ENCODE data around the gene SLC22A7. TPM values are rescaled to one million over a fixed set of nuclear protein-coding genes. Genes with fewer than 3 reads are reported as not detected.

Gene SLC22A7
- total and polyA plus RNA-seq, 4 donors, result 143 to 495 (median 228) TPM

- 84% methylated on average over 4 of the region's 4 CpGs for WGBS
- Histone ChIP-seq H3K27me3 (ENCODE audit: control insufficient read depth in 4 of 4, insufficient read depth in 4 of 4, low read length in 3 of 4) (no peaks in the 10 kb centered on the region), H3K4me1 (ENCODE audit: control insufficient read depth in 4 of 4, insufficient read depth in 4 of 4, low read length in 3 of 4) (peaks cover 0 to 2% (median 0%) of the 10 kb centered on the region in 4 donors)
Observed at GRCh38 chr6:43331891-43332290, 33.8 kb downstream of the SLC22A7 start.

GRCh38 chr6:43334466-43335095, 36.5 kb downstream of the SLC22A7 start:
- no peak overlapping the region for H3K27ac ChIP-seq (ENCODE audit: low read depth in 1 of 2, low read length in 2 of 2)
- H3K9me3 ChIP-seq (ENCODE audit: control insufficient read depth in 4 of 4, low read length in 3 of 4), result no peaks in the 10 kb centered on the region
- H3K27me3 ChIP-seq (ENCODE audit: control insufficient read depth in 4 of 4, insufficient read depth in 4 of 4, low read length in 3 of 4), result no peaks in the 10 kb centered on the region
- TF ChIP-seq CTCF (IDR thresholded peaks at IDR 0.05; ENCODE audit: low read depth, low read length, missing input control) (peak; percentile 44), MAX (IDR thresholded peaks at IDR 0.05) (no peak), RAD21 (IDR thresholded peaks at IDR 0.05) (peak; percentile 71 to 77), HNF4G (IDR thresholded peaks at IDR 0.05) (no peak)
- 50% methylated on average over 2 of the region's 2 CpGs for WGBS
- no peak overlapping the region for H3K4me3 ChIP-seq (ENCODE audit: low read depth in 1 of 3, low read length in 3 of 3)
- H3K9ac ChIP-seq (ENCODE audit: low read depth in 1 of 2, low read length in 2 of 2), result no peak overlapping the region
- H3K36me3 ChIP-seq (ENCODE audit: control insufficient read depth in 4 of 4, insufficient read depth in 3 of 4, low read depth in 1 of 4, low read length in 3 of 4), result peaks cover 2 to 18% (median 9%) of the 10 kb centered on the region in 4 donors
- H3K4me1 ChIP-seq (ENCODE audit: control insufficient read depth in 4 of 4, insufficient read depth in 4 of 4, low read length in 3 of 4), result peaks cover 0 to 2% (median 0%) of the 10 kb centered on the region in 4 donors
- DNase-seq (ENCODE audit: low spot score), result no peak

More at GRCh38 chr6:43331891-43332290, 33.8 kb downstream of the SLC22A7 start:
- no peak overlapping the region for H3K27ac ChIP-seq (ENCODE audit: low read depth in 1 of 2, low read length in 2 of 2)
- TF ChIP-seq HNF4G (IDR thresholded peaks at IDR 0.05) (no peak), SP1 (IDR thresholded peaks at IDR 0.05) (no peak), YY1 (IDR thresholded peaks at IDR 0.05) (no peak), JUND (IDR thresholded peaks at IDR 0.05) (no peak), FOXA1 (IDR thresholded peaks at IDR 0.05) (no peak), HNF4A (conservative IDR thresholded peaks at IDR 0.05) (no peak), REST (IDR thresholded peaks at IDR 0.05) (no peak), EGR1 (IDR thresholded peaks at IDR 0.05; ENCODE audit: low read depth in 2 of 2) (no peak), MAX (IDR thresholded peaks at IDR 0.05) (no peak), ATF3 (IDR thresholded peaks at IDR 0.05) (no peak), NR2F2 (IDR thresholded peaks at IDR 0.05) (no peak), FOXA2 (IDR thresholded peaks at IDR 0.05) (no peak)
- no peaks in the 10 kb centered on the region for H3K9me3 ChIP-seq (ENCODE audit: control insufficient read depth in 4 of 4, low read length in 3 of 4)
- H3K4me3 ChIP-seq (ENCODE audit: low read depth in 1 of 3, low read length in 3 of 3), result no peak overlapping the region
- peaks cover 0 to 5% (median 0%) of the 10 kb centered on the region in 4 donors for H3K36me3 ChIP-seq (ENCODE audit: control insufficient read depth in 4 of 4, insufficient read depth in 3 of 4, low read depth in 1 of 4, low read length in 3 of 4)
- no peak overlapping the region for H3K9ac ChIP-seq (ENCODE audit: low read depth in 1 of 2, low read length in 2 of 2)
- DNase-seq (ENCODE audit: low spot score), result no peak

Data from liver (tissue), 9 donors.